ENCODE data around the gene STIP1.

GRCh38 chr11:64244966-64245365 is 59.0 kb downstream of the STIP1 start:
- TF ChIP-seq CTCF (IDR thresholded peaks at IDR 0.05; ENCODE audit: low read length): no peak
- no peak for TF ChIP-seq EZH2 (IDR thresholded peaks at IDR 0.05; ENCODE audit: borderline replicate concordance, low read length)

All from OCI-LY1 (cell line).